IPS-18a (cell line): Measurements from ENCODE around the gene FNDC1.

Experiments
- H3K27ac ChIP-seq: one replicate; pipeline ENCODE4 v1.5.1; 2013; ENCODE audit warnings: low read length
- H3K27me3 ChIP-seq: one replicate; pipeline ENCODE4 v1.6.1; 2013; ENCODE audit warnings: mild to moderate bottlenecking, low read length; ENCODE audit not compliant: control insufficient read depth, insufficient read depth
- H3K36me3 ChIP-seq: one replicate; pipeline ENCODE4 v1.6.1; 2013; ENCODE audit warnings: low read depth, low read length; ENCODE audit not compliant: control insufficient read depth
- H3K4me1 ChIP-seq: one replicate; pipeline ENCODE4 v1.6.1; 2013; ENCODE audit warnings: low read depth, low read length; ENCODE audit not compliant: control insufficient read depth
- H3K4me3 ChIP-seq: one replicate; pipeline ENCODE4 v1.5.1; 2013; ENCODE audit warnings: low read length
- H3K9ac ChIP-seq: one replicate; pipeline ENCODE4 v1.6.1; 2013; ENCODE audit warnings: mild to moderate bottlenecking, low read length, moderate library complexity
- H3K9me3 ChIP-seq: one replicate; pipeline ENCODE4 v1.6.1; 2013; ENCODE audit warnings: low read depth, low read length; ENCODE audit not compliant: control insufficient read depth

FNDC1 gene

GRCh38 chr6:159132664-159133063 lies 36.5 kb upstream of the FNDC1 start:
- H3K4me3 ChIP-seq: no peak overlapping the region
- no peaks in the 10 kb centered on the region for H3K27me3 ChIP-seq
- no peak overlapping the region for H3K27ac ChIP-seq
- no peaks in the 10 kb centered on the region for H3K9me3 ChIP-seq
- no peaks in the 10 kb centered on the region for H3K36me3 ChIP-seq
- no peak overlapping the region for H3K9ac ChIP-seq
- no peaks in the 10 kb centered on the region for H3K4me1 ChIP-seq

DNA sequence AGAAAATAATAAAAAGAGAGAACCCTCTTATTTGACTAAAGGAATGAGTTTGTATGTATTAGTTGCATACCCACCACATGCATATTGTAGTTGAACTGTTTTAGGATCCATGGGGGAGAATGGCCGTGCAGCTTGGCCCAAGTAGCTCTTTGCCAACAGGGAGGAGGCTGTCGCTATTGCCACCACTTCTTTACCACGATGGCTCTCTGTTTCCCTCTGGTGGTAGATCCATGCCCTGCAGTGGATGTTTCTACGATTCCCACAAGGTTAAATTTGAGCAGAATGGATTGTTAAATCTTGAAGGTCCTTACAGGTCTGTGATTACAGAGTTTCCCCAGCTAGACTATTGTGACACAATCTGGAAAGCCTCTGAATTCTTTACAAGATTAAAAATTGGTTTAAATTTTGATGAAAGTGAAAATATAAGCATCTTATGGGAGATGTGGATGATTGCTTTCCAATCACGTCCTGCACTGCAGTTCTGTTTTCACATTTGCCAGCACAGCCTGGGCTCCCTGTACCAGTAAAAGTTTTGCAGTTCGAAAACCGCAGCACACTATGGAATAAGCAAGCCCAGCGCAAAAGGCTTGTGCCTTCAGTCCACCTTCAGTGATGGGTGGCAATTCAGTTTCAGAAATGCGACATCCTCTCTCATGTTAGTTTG lies 34.4 kb upstream of the FNDC1 start:
- H3K27ac ChIP-seq: no peak overlapping the region
- no peaks in the 10 kb centered on the region for H3K36me3 ChIP-seq
- H3K4me1 ChIP-seq: no peaks in the 10 kb centered on the region
- no peak overlapping the region for H3K4me3 ChIP-seq
- H3K9ac ChIP-seq: no peak overlapping the region
- no peaks in the 10 kb centered on the region for H3K9me3 ChIP-seq
- H3K27me3 ChIP-seq: no peaks in the 10 kb centered on the region

GRCh38 chr6:159137676-159138075 lies 31.5 kb upstream of the FNDC1 start:
- Histone ChIP-seq H3K36me3 (no peaks in the 10 kb centered on the region), H3K9me3 (no peaks in the 10 kb centered on the region), H3K27me3 (no peaks in the 10 kb centered on the region), H3K27ac (no peak overlapping the region), H3K9ac (no peak overlapping the region), H3K4me1 (no peaks in the 10 kb centered on the region), H3K4me3 (no peak overlapping the region)

DNA sequence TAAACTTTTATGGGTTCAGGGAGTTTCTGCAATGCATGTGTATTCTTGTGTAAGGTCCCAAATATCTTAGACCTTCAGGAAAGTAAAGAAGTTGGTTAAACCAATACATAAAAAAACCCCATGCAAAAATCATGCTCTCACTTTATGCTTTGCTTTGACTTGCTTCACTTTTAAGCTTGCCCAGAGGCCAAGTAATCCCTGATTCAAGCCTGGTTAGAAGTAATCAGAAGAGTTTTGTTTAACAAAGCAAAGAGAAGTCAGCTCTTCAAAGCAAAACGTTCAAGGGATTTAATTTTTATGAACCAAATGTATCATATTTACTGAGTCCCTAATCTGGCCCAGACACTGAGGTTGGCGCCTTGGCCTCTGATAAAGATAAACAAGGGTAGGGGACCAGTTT lies 26.7 kb upstream of the FNDC1 start:
- Histone ChIP-seq H3K27me3 (no peaks in the 10 kb centered on the region), H3K27ac (no peak overlapping the region), H3K36me3 (no peaks in the 10 kb centered on the region), H3K4me3 (no peak overlapping the region), H3K4me1 (no peaks in the 10 kb centered on the region), H3K9ac (no peak overlapping the region), H3K9me3 (no peaks in the 10 kb centered on the region)

- Histone ChIP-seq H3K36me3 (no peaks in the 10 kb centered on the region), H3K27me3 (no peaks in the 10 kb centered on the region), H3K4me3 (no peak overlapping the region), H3K27ac (no peak overlapping the region), H3K9ac (no peak overlapping the region), H3K4me1 (no peaks in the 10 kb centered on the region), H3K9me3 (no peaks in the 10 kb centered on the region)
Measured at GRCh38 chr6:159148641-159149040, 20.6 kb upstream of the FNDC1 start.

- no peaks in the 10 kb centered on the region for H3K9me3 ChIP-seq
- H3K4me1 ChIP-seq: no peaks in the 10 kb centered on the region
- no peaks in the 10 kb centered on the region for H3K27me3 ChIP-seq
- no peak overlapping the region for H3K4me3 ChIP-seq
- H3K36me3 ChIP-seq: no peaks in the 10 kb centered on the region
- H3K9ac ChIP-seq: no peak overlapping the region
- H3K27ac ChIP-seq: no peak overlapping the region
Measured at GRCh38 chr6:159149641-159150040, 19.6 kb upstream of the FNDC1 start.

DNA sequence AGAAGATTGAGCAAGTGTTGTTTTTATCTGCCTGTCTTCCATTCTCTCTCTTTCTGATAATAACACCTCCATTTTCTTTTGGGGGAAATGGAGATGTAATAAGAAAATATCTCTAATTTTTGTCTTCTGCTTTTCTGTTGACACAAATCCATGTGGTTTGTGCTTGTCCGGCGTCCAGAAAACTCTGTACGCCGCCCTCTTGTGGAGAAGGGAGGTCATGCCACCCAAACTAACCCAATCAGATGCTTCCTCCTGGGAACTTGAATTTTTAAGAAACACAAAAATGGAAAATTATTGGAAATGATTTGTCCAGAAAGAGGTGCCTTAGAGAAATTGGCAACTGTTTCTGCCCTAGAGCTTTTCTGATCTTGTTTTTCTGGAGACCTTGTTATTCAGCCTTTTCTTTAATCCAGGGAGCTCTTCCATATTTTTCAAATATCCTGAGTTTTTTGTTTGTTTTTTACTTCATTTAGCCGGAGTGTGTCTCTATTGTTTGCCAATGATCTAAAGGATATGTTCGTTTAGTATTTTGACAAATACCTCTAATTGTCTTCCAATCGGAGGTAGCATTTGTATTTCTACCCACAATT lies 17.8 kb upstream of the FNDC1 start:
- H3K4me1 ChIP-seq: no peaks in the 10 kb centered on the region
- no peak overlapping the region for H3K4me3 ChIP-seq
- no peak overlapping the region for H3K27ac ChIP-seq
- no peaks in the 10 kb centered on the region for H3K36me3 ChIP-seq
- no peak overlapping the region for H3K9ac ChIP-seq
- no peaks in the 10 kb centered on the region for H3K27me3 ChIP-seq
- peaks cover 3% of the 10 kb centered on the region for H3K9me3 ChIP-seq

- no peak overlapping the region for H3K4me3 ChIP-seq
- H3K9ac ChIP-seq: no peak overlapping the region
- H3K36me3 ChIP-seq: no peaks in the 10 kb centered on the region
- no peaks in the 10 kb centered on the region for H3K27me3 ChIP-seq
- no peaks in the 10 kb centered on the region for H3K4me1 ChIP-seq
- peaks cover 3% of the 10 kb centered on the region for H3K9me3 ChIP-seq
- H3K27ac ChIP-seq: no peak overlapping the region
Measured at GRCh38 chr6:159152041-159152440, 17.2 kb upstream of the FNDC1 start.

- Histone ChIP-seq H3K27me3 (no peaks in the 10 kb centered on the region), H3K9me3 (peaks cover 3% of the 10 kb centered on the region), H3K36me3 (no peaks in the 10 kb centered on the region), H3K4me1 (no peaks in the 10 kb centered on the region), H3K4me3 (no peak overlapping the region), H3K9ac (no peak overlapping the region), H3K27ac (no peak overlapping the region)
Measured at GRCh38 chr6:159152782-159153181, 16.4 kb upstream of the FNDC1 start.

GRCh38 chr6:159155679-159156078 lies 13.5 kb upstream of the FNDC1 start:
- H3K36me3 ChIP-seq: no peaks in the 10 kb centered on the region
- peaks cover 3% of the 10 kb centered on the region for H3K9me3 ChIP-seq
- no peaks in the 10 kb centered on the region for H3K4me1 ChIP-seq
- no peak overlapping the region for H3K27ac ChIP-seq
- no peak overlapping the region for H3K9ac ChIP-seq
- no peak overlapping the region for H3K4me3 ChIP-seq
- H3K27me3 ChIP-seq: no peaks in the 10 kb centered on the region

GRCh38 chr6:159156089-159156488 lies 13.1 kb upstream of the FNDC1 start:
- Histone ChIP-seq H3K4me1 (no peaks in the 10 kb centered on the region), H3K27ac (no peak overlapping the region), H3K27me3 (no peaks in the 10 kb centered on the region), H3K9ac (no peak overlapping the region), H3K9me3 (peaks cover 3% of the 10 kb centered on the region), H3K36me3 (no peaks in the 10 kb centered on the region), H3K4me3 (no peak overlapping the region)

GRCh38 chr6:159157431-159157830 lies 11.8 kb upstream of the FNDC1 start:
- H3K36me3 ChIP-seq: no peaks in the 10 kb centered on the region
- H3K9ac ChIP-seq: no peak overlapping the region
- no peaks in the 10 kb centered on the region for H3K4me1 ChIP-seq
- H3K4me3 ChIP-seq: no peak overlapping the region
- H3K27ac ChIP-seq: no peak overlapping the region
- H3K27me3 ChIP-seq: no peaks in the 10 kb centered on the region
- peaks cover 3% of the 10 kb centered on the region for H3K9me3 ChIP-seq
